WTC11 (cell line): ENCODE results near the gene ASB1.

Experiments used
- CREB1 ChIP-seq: sonication (generic); formaldehyde crosslinking; IDR thresholded peaks from 2 replicates; pipeline ENCODE4 v1.8.0; 2023; ENCODE audit warnings: mild to moderate bottlenecking, missing genetic modification reagents
- CTCF ChIP-seq: fragments of 200-600 bp; IDR thresholded peaks from 2 replicates; pipeline ENCODE4 v1.8.0; 2022; ENCODE audit warnings: antibody characterized with exemption
- ESRRA ChIP-seq: sonication (generic); formaldehyde crosslinking; IDR thresholded peaks from 2 replicates; pipeline ENCODE4 v1.8.1; 2022; ENCODE audit warnings: mild to moderate bottlenecking, missing genetic modification reagents, borderline replicate concordance
- ETV6 ChIP-seq: sonication (generic); formaldehyde crosslinking; IDR thresholded peaks from 2 replicates; pipeline ENCODE4 v1.8.1; 2022; ENCODE audit warnings: mild to moderate bottlenecking, missing genetic modification reagents
- FOXJ3 ChIP-seq: sonication (generic); formaldehyde crosslinking; IDR thresholded peaks from 2 replicates; pipeline ENCODE4 v1.9.0; 2021; ENCODE audit warnings: missing genetic modification reagents, mild to moderate bottlenecking, borderline replicate concordance
- GRHL2 ChIP-seq: fragments of 250-450 bp; sonication (Bioruptor Pico); IDR thresholded peaks from 2 replicates; pipeline ENCODE4 v1.8.0; 2022; ENCODE audit warnings: mild to moderate bottlenecking, moderate library complexity; ENCODE audit not compliant: insufficient replicate concordance, severe bottlenecking
- NFE2L1 ChIP-seq: sonication (generic); formaldehyde crosslinking; IDR thresholded peaks from 2 replicates; pipeline ENCODE4 v1.8.1; 2023; ENCODE audit warnings: missing genetic modification reagents
- SP1 ChIP-seq: sonication (generic); formaldehyde crosslinking; conservative IDR thresholded peaks from 2 replicates; pipeline ENCODE4 v1.8.1; 2022; ENCODE audit warnings: missing genetic modification reagents
- STAT6 ChIP-seq: sonication (generic); formaldehyde crosslinking; conservative IDR thresholded peaks from 2 replicates; pipeline ENCODE4 v1.8.1; 2023; ENCODE audit warnings: mild to moderate bottlenecking, low read depth, missing genetic modification reagents, moderate library complexity
- ZNF423 ChIP-seq: fragments of 250-450 bp; sonication (Bioruptor Pico); IDR thresholded peaks from 2 replicates; pipeline ENCODE4 v2.1.2; 2022; ENCODE audit warnings: mild to moderate bottlenecking, moderate library complexity
- TF ChIP-seq, protein P1 (sequence below): sonication (generic); formaldehyde crosslinking; conservative IDR thresholded peaks from 2 replicates; pipeline ENCODE4 v1.8.1; 2022; ENCODE audit warnings: mild to moderate bottlenecking, missing genetic modification reagents

- TF ChIP-seq CREB1 = no peak
- TF ChIP-seq CTCF = no peak
- TF ChIP-seq SP1 = no peak
- TF ChIP-seq ETV6 (CRISPR knock-in tag) = no peak
- no peak for TF ChIP-seq ESRRA (CRISPR knock-in tag)
- no peak for TF ChIP-seq STAT6 (CRISPR knock-in tag)
- TF ChIP-seq NFE2L1 (CRISPR knock-in tag) = no peak
- TF ChIP-seq, protein P1, sequence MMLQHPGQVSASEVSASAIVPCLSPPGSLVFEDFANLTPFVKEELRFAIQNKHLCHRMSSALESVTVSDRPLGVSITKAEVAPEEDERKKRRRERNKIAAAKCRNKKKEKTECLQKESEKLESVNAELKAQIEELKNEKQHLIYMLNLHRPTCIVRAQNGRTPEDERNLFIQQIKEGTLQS (CRISPR knock-in tag) = no peak
- no peak for TF ChIP-seq GRHL2 (CRISPR knock-in tag)
- TF ChIP-seq ZNF423 (CRISPR knock-in tag) = no peak
- TF ChIP-seq FOXJ3 (CRISPR knock-in tag) = no peak
Measured at GRCh38 chr2:238493880-238494572, 67.3 kb downstream of the ASB1 start.
